HG03025 (cell line): Measurements from ENCODE around the gene SETD7.

ENCODE experiments used
- ATAC-seq: cut with Tn5 transposase; IDR thresholded peaks from one replicate; pipeline ENCODE4 v1.9.1; 2021; ENCODE audit warnings: mild to moderate bottlenecking, moderate library complexity; ENCODE audit not compliant: unreplicated experiment, low FRiP score

Gene SETD7

DNA sequence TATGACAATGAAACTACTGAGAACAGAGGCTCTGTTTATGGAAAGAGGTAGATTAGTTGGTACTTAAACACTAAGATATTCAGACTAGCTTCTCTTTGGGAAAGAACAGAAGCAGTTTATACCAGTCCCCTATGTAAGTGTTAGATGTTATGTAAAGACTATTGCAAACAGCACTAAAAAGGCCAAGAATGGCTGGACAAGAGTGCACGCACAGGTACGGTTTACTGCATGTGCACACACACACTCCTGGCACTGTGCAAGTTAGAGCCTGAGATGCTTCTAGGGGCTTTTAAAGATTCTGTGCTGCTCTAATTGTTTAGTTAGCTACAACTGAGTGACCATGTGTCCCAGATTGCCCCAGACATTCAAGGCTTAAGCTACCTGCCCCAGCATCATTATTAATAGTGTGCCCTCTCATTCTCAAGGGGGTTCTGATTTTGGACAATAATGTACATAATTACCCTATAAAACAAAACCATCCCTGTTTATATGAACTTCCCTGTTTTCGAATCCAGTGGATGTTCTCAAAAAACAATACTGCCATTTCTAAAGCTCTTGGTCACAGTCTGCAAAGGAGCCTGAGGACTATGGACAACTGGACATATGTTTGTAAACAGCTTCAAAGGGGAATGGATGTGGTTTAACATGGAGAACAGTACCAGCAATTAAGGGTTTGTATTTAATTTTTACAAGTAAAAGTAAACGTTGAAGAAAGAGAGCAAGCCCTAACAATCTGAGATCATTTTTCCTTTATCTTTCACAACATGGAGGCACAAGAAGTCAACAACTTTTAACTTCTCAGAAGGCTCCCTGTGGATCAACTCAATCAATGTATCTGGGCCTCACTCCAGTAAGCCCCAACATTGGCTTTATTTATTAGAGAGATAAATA is 2.0 kb downstream of the SETD7 start:
- no peak for ATAC-seq

DNA sequence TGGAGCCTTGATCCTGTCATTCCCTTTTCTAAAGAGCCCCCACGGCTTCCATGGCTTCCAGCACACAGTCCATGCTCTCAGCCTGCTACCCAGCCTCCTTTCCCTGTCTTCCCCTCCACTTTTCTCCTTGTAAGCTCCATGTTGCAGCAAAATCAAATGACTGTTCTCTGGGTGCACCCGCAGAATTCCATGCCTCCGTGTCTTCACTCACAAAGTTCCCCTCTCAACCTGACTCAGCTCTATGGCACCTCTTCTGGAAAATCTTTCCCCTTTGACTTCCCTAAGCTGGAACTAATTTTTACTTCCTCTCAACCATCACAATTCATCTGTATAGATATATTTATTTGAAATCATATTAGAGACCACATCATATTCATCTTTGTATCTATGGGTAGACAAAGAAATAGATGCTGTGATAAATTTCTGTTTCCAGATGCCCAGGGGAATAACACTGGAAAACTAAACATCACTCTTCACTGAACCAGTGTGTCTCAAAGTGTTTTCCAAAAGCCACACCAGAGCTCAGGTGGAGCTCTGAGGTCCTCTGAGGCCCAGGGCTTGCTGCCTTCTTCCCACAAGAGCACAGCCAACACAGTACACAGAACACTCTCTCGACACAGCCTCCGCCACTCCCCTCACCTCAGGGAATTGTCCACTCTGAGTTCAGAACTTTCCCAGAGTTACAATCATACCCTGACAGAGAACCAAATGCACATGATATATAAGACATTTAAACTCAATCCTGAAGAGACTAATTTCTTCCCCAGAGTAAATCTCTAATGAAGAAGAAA is 3.3 kb downstream of the SETD7 start:
- no peak for ATAC-seq

DNA sequence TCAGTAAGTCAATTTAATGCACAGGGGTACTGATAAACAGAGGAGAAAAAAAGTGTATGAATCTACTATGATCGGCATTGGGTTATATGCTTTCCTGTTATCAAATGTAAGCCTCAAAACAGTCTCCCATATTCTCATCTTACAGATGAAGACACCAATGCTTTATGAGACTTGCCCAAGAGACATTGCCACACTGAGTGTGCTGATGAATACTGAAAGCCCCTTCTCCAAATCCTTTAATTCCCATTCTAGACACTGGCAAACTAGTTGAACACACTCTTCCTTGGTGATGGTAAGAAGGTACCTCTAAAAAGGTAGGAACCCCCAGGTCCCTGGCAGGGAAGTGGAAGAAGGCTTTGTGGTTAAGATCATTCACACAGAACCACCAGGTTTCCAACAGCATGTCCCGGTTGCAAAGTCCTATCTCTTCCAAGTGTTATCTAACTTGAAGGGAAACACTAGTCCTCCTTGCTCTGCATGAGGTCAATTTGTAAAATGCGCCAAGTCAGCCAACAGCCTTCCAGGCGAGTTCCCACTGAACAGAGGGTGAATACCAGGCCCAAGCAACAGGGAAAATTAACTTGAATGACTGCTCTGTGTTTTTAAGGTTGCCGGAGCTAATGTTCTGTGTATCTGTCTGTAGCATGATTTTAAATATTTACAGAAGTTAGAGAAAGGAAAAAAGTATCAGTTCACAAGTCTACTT is 5.1 kb downstream of the SETD7 start:
- no peak for ATAC-seq

DNA sequence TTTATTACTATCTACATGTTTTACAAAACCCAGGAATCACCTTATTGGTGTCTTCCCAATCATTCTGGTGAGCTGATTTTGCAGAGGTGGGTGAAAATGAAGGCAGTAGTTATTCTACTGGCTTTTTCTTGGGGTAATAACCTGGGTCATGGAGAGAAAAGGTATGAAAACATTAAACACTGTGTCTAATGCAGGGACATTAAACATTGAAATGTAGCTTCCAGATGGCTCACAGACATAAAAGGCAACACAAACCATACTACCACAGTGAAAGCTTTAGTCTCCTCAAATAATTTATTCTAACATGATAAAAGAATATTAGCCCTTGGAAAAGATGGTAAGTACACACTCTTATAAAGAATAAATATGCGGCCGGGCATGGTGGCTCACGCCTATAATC is 8.0 kb downstream of the SETD7 start:
- ATAC-seq, result no peak

DNA sequence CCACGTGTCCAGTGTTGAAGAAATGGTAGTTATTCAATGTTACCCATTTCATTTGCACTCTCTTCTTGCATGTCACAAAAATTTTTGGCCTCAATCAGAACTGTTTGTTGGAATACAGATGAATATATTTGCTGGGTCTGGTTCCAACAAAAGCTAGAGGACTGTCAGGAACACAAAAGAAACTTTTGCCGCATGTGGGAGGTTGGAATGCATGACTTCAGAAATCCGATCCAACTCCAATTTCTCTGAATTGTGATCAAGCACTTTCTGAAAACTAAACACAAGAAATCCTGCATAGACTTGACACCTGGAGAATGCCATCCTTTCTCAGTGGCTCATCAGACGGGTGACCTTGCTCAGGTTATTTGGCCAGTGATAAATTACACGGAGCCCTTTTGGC is 15.4 kb downstream of the SETD7 start:
- ATAC-seq, result no peak

DNA sequence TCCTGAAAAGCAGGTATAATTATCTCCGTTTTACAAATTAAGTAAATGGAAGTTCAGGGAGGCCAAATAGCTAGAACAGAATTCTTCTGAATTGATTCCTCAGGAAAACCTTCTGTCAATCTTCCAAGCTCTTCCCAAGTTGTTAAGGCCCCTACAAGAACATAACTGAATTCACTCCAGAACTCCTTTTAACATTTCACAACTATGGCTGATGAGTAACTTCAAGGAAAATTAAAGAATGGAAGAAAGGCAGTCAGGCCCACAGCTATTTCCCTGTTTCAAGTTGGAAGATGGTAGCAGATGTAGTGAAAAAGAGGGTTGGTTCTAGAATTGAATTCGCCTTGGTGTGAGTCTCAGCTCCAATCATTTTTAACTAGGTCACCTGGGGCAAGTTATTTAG is 15.9 kb downstream of the SETD7 start:
- ATAC-seq, result no peak

DNA sequence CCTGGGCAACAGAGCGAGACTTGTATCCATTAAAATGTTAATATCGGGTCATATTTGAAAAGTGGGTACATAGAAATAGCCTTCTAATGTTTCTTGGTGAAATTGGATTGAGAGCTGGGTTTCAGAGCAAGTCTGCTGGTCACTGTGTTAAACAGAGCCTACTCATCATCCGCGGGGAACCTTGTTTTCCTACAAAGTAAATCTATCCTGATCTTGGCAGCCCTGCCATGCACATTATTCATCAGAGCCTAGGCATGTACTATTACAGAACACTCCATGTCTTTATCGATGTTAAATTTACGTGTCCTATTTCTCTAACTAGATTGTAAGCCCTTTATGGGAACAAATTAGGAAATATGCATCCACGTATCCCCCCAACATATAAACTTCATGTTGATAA is 18.7 kb downstream of the SETD7 start:
- ATAC-seq, result no peak

DNA sequence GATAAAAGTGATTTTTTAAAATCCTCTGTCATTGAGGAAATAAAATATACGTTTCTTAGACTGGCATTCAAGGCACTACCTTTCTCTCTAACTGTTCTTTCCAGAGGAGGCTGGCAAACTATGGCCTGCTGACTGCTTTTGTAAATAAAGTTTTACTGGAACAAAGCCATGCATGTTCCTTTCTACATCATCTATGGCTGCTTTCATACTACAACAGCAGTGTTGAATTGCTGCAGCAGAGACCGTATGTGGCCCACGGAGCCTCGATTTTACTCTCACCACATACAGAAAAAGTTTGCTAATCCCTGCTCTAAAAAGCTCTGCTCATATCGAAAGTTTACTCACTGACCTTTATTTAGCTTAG is 20.2 kb downstream of the SETD7 start:
- ATAC-seq, result no peak

DNA sequence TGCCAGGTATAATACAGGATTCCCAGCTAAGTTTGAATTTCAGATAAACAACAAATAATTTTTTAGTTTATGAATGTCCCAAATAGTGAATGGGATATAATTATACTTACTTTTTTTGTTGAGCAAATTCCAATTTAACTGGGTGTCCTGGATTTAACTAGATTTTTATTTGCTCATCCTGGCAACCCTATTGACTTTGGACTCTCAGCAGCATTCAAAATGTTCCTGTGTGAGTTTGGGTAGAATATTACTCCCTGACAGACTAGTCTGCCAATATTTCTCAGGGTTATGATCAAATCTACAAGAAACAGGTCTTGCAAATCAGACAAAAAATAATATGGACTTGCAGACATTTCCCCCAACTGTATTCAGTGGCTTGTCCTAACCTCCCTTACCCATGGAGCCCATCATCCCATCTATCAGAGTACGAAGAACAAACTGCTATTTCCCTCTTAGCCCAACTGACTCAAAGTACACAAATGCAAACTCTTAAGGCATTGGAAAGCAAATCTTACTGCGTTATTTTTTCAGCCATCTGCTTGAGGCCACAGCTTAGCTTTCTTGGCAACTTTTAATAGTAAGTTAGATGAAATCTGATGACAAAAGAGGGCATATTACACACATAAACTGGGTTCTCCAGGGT is 20.7 kb downstream of the SETD7 start:
- ATAC-seq, result no peak

DNA sequence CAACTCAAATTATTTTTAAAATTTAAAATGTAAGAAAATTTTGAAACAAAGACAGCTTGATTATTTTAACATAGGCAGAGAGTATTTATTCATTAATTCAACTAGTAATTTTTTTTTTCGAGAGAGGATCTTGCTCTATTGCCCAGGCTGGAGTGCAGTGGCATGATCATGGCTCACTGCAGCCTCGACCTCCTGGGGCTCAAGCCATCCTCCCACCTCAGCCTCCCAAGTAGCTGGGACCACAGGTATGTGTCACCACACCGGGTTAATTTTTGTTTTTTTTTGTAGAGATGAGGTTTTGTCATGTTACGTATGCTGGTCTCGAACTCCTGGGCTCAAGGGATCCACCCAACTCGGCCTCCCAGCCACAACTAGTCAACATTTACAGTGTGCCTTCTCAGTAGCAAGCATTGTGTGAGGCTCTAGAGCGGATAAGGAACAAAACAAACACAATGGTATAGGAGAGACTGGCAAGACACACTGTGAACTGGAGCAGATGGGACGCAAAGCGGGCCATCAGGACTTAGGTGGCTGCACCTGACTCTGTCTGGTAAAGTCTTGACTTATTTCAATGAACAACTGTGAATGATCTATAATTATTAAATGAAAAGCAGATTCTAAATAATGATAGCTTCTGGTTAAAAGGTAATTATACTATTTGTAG is 21.6 kb downstream of the SETD7 start:
- no peak for ATAC-seq

DNA sequence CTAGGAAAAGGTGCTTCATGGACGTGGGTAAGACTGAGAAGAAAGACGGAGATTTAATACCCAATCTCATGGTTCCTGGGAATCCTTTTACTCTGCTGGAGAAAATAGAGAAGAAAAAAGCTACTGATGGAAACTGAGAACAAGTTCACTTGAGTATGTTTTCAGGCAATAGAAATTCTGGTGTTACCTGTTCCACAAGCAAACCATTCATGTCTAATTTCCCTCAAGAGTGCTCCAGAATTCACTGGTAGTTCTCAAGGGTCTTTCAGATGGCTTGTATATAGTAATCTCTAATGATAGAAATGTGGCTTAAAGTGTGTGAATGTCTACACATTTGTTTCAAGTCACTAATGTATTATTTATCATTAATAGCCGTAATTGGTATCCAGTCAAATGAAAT is 22.5 kb downstream of the SETD7 start:
- ATAC-seq, result no peak

DNA sequence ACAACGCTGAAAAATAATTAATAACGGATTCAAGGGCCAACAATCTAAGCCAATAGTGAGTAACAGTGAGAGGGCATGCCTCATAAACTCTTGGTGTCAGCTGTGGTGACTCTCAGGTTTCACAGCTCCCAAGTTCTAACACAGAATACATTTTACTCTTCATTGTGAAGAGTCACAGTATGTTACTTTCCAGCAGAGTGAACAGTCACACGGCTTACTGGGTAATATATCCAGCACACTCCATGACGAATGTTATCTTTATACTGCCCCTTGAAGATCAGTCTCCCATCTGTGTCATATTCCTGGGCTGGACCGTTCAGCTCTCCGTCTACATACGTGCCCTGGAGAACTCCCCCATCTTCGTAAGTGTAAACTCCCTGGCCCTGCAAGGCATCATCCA is 23.1 kb downstream of the SETD7 start:
- no peak for ATAC-seq

DNA sequence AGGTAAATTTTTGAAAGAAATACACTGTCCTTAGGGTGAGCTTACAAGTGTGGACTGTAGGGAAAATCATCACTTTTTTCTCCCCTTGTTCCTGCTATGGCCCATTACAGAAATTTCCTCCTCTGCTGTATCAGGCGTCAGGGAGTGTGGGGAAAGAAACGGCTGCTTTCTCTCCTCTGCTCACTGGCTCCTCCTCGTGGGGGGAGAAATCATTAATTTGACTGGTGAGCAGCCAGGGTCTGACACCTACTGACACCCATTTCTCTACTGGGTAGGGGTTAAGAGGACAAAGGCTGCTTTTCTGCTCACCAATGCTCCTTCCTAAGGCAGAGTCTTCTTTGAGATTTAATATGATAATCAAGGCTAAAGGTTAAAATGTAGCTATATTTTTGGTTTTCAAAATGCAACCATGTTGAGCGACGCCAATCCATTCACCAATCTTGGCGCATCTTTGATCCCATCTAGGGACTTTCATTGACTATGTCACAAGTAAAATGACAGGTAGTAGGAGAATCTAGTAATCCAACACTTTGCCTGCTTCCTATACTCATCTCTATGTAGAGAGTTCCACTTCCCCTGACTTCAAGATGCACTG is 25.1 kb downstream of the SETD7 start:
- ATAC-seq, result no peak

DNA sequence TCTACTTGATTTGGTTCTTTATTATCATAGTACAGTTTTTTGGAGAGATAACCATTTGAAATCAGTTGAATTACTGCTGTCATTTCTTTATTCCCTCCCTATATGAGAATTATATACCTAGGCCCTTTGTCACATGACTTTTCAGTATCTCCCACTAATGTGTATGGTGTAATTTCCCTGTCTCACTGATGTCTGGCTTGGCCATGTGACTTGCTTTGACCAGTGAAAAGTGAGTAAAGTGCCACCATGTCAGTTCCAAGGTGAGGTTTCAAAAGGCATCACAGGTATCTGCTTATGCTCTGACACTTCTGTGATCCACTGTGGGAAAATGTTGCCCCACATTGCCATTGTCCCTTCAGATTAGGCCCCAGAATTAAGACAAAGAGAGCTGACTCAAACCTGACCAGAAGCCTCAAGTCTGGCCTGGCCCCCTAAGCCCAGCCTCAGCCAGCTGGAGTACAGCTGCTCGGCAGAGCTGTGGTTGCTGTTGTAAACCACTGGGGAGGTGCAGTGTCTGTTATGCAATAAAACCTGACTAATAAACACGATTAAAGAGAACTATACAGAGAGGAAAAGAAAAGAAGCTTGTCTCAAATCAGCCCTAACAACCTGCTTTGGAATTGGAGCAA is 27.5 kb downstream of the SETD7 start:
- no peak for ATAC-seq

DNA sequence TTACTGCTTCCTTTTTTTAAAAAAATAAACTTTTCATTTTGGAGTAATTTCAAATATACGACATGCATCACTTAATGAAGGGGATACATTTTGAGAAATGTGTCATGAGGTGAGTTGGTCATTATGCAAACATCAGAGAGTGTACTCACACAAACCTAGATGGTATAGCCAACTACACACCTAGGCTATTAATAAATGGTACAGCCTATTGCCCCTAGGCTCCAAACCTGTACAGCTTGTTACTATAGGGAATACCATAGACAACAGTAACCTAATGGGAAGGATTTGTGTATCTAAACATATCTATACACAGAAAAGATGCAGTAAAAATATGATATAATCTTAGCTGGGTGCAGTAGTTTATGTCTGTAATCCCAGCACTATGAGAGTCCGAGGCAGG is 29.1 kb downstream of the SETD7 start:
- ATAC-seq, result no peak

DNA sequence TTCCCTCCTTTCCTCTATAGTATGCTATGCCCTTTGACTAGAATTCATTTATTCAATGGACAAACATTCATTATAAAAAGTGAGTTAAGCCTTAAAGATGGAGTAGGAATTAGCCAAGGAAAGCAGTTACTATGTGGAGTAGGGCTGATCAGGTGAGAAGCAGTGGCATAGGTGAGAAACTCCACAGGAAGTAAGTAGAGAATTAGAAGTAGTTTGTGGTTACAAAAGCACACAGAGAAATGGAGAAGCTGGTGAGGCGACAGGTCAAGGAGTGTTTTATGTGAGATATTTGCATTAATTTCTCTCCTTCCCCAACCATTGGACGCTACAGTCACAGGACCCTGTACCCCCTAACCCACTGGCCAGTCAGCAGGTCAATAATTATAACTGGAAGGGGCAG is 30.6 kb downstream of the SETD7 start:
- ATAC-seq, result peak; percentile 39

DNA sequence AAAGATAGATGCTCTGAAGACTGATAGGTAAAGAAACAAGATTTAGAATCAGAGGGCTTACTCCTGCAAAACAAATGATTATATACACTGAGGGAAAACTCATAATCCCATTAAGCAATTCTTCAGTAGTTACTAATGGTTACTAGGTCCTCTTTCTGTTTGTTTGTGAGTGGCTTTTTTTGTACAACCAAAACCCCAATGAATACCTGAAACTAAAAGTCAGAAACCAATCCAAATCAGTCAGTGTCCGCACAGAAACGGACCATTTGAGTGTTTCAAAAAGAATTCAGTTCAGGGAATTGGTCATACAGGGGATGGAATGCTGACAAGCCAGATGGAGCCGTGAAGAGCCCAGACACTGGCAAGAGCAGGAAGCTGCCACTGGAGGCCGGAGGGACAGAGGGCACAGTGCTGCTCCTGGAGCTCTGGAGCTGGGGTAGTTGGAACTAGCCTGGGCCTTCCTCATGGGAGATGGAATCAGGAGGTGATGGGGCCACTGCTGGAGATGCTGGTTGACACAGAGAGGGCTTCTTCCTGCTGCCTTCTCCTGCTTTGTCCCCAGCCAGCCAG is 31.9 kb downstream of the SETD7 start:
- ATAC-seq, result no peak

DNA sequence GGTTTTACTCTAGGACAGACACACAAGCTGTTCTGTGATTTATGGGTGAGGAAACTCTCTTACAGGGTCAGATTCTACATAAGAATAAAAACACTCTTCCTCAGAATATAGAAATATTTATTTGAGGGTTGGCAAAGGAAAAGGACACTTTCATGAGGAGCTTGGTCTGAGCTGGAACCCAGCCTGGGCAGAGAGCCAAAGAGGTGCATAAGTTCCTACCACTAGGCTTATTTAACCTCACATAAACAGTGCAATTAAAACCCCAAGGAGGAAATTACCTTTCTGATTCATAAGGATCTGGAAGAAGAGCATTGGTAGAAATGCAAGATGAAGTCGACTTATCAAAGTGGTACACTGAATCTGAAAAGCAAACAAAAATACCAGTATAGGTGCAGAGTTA is 32.9 kb downstream of the SETD7 start:
- no peak for ATAC-seq

DNA sequence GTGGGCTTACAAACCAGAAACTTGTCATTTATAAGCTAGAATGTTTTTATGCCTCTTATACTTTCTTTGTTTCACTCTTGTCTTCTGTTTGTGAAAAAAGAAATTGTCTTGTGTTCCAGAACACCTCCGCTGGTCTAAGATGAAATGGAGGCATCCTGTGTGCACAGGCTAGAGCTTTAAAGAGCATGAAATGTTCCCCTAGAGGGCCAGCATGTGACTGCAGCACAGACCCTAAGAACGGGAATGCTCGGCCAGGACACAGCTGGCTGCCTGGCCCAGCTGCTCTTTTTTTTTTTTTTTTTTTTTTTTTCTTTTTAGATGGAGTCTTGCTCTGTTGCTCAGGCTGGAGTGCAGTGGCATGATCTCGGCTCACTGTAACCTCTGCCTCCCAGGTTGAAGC is 33.6 kb downstream of the SETD7 start:
- ATAC-seq, result no peak
